GM19455 (cell line): ENCODE measurements around the gene NUTM2D.
"Not testable (repeated sequence)": the region's sequence is repeated elsewhere in the genome, so short reads cannot be mapped to it uniquely, and the experiment has no call there.

Experiments
- ATAC-seq: cut with Tn5 transposase; IDR thresholded peaks from one replicate; pipeline ENCODE4 v1.9.1; 2021; ENCODE audit not compliant: unreplicated experiment

The NUTM2D gene

GRCh38 chr10:87357444-87357843 is at the start of gene NUTM2D:
TSS of gene NUTM2D (plus strand) at chr10:87357744. CDS start at chr10:87358266, 522 bp downstream.
- not testable (repeated sequence) for ATAC-seq

- ATAC-seq: not testable (repeated sequence)
These were observed 48.8 kb upstream of the NUTM2D start for GRCh38 chr10:87308702-87309101.

- not testable (repeated sequence) for ATAC-seq
These were observed 47.9 kb upstream of the NUTM2D start for GRCh38 chr10:87309657-87310056.

GRCh38 chr10:87311521-87311920 is 46.0 kb upstream of the NUTM2D start:
- not testable (repeated sequence) for ATAC-seq

- not testable (repeated sequence) for ATAC-seq
These were observed 43.7 kb upstream of the NUTM2D start for GRCh38 chr10:87313649-87314359.

- ATAC-seq: not testable (repeated sequence)
These were observed 43.1 kb upstream of the NUTM2D start for GRCh38 chr10:87314360-87314973.

- not testable (repeated sequence) for ATAC-seq
These were observed 36.0 kb upstream of the NUTM2D start for GRCh38 chr10:87321505-87321904.

GRCh38 chr10:87324559-87324958 is 33.0 kb upstream of the NUTM2D start:
- ATAC-seq: not testable (repeated sequence)

GRCh38 chr10:87327958-87328357 is 29.6 kb upstream of the NUTM2D start:
- not testable (repeated sequence) for ATAC-seq

- not testable (repeated sequence) for ATAC-seq
These were observed 28.4 kb upstream of the NUTM2D start for GRCh38 chr10:87329131-87329530.

GRCh38 chr10:87332687-87333086 is 24.9 kb upstream of the NUTM2D start:
- ATAC-seq: not testable (repeated sequence)

GRCh38 chr10:87340411-87340810 is 17.1 kb upstream of the NUTM2D start:
- ATAC-seq: not testable (repeated sequence)

- ATAC-seq: peak; percentile 16
These were observed 15.9 kb upstream of the NUTM2D start for GRCh38 chr10:87341546-87342142.

GRCh38 chr10:87342249-87342710 is 15.3 kb upstream of the NUTM2D start:
- peak; percentile 85 for ATAC-seq

GRCh38 chr10:87342711-87343258 is 14.8 kb upstream of the NUTM2D start:
- peak; percentile 77 for ATAC-seq

GRCh38 chr10:87345743-87346142 is 11.8 kb upstream of the NUTM2D start:
- ATAC-seq: not testable (repeated sequence)

- not testable (repeated sequence) for ATAC-seq
These were observed 7.4 kb upstream of the NUTM2D start for GRCh38 chr10:87350161-87350560.

- not testable (repeated sequence) for ATAC-seq
These were observed 4.7 kb upstream of the NUTM2D start for GRCh38 chr10:87352825-87353224.

- ATAC-seq: not testable (repeated sequence)
These were observed 2.4 kb upstream of the NUTM2D start for GRCh38 chr10:87355110-87355509.

GRCh38 chr10:87358159-87358558 is 615 bp downstream of the NUTM2D start:
- not testable (repeated sequence) for ATAC-seq

GRCh38 chr10:87369514-87370112 is 12.1 kb downstream of the NUTM2D start:
- ATAC-seq: not testable (repeated sequence)
